Peyer's patch (tissue), 4 donors: ENCODE data around the gene SREBF2. TPM values are rescaled to one million over a fixed set of nuclear protein-coding genes. Genes with fewer than 3 reads are reported as not detected.

Experiments used
- DNase-seq, 3 donors: peaks; one replicate each; pipeline ENCODE4 v3.0.0-alpha.2; 2017 to 2019
- H3K27ac ChIP-seq, 4 donors: fragments of 200-600 bp; sonication (generic); one replicate each; pipeline ENCODE4 v1.5.1; 2016 to 2019
- H3K27me3 ChIP-seq, 2 donors: fragments of 200-600 bp; sonication (generic); one replicate each; pipeline ENCODE4 v1.5.1; 2019
- H3K36me3 ChIP-seq, 3 donors: fragments of 200-600 bp; sonication (generic); one replicate each; pipeline ENCODE4 v1.5.1; 2016 to 2019
- H3K4me1 ChIP-seq, 4 donors: fragments of 200-600 bp; sonication (generic); one replicate each; pipeline ENCODE4 v1.5.1; 2016 to 2019
- H3K4me3 ChIP-seq, 4 donors: fragments of 200-600 bp; sonication (generic); 1 replicate in 3 of 4; 2 replicates in 1 of 4; pipeline ENCODE4 v1.5.1; 2016 to 2019; ENCODE audit warnings: mild to moderate bottlenecking in 1 of 4
- H3K9me3 ChIP-seq, 4 donors: fragments of 200-600 bp; sonication (generic); one replicate each; pipeline ENCODE4 v1.5.1; 2016 to 2019; ENCODE audit warnings: mild to moderate bottlenecking in 1 of 4
- CTCF ChIP-seq, 6 experiments: fragments of 450-650 bp in 4 of 6; fragments of 200-600 bp in 2 of 6; sonication (generic) in 1 of 6; IDR thresholded peaks; one replicate each; pipeline ENCODE4 v1.5.1; 2017 to 2019; ENCODE audit warnings: antibody characterized with exemption in 6 of 6, mild to moderate bottlenecking in 3 of 6, moderate library complexity in 1 of 6
- POLR2A ChIP-seq, 2 donors: fragments of 450-650 bp; IDR thresholded peaks; one replicate each; pipeline ENCODE4 v1.5.1; 2017; ENCODE audit warnings: antibody characterized with exemption in 2 of 2, mild to moderate bottlenecking in 2 of 2, moderate library complexity in 2 of 2
- total RNA-seq, 4 donors: library from RNA; depleted of rRNA; stranded (reverse); fragments of >200 nt; gene quantifications; one replicate each; pipeline ENCODE4 v1.1.0, GENCODE V29; 2016

SREBF2 gene
- total RNA-seq, 4 donors from 2014 or later: 66.0 to 221 (median 144) TPM

GRCh38 chr22:41899110-41899509, 66.2 kb downstream of the SREBF2 start:
- TF ChIP-seq POLR2A (IDR thresholded peaks at IDR 0.05): no peak
- no peak for TF ChIP-seq CTCF (IDR thresholded peaks at IDR 0.05)
- no peaks in the 10 kb centered on the region for H3K4me1 ChIP-seq
- no peak for DNase-seq
- no peaks in the 10 kb centered on the region for H3K9me3 ChIP-seq
- no peak overlapping the region for H3K4me3 ChIP-seq
- no peaks in the 10 kb centered on the region for H3K27me3 ChIP-seq
- no peak overlapping the region for H3K27ac ChIP-seq
- peaks cover 0 to 97% (median 0%) of the 10 kb centered on the region in 3 donors for H3K36me3 ChIP-seq

- peaks cover 0 to 97% (median 0%) of the 10 kb centered on the region in 3 donors for H3K36me3 ChIP-seq
- TF ChIP-seq CTCF (IDR thresholded peaks at IDR 0.05) (no peak), POLR2A (IDR thresholded peaks at IDR 0.05) (no peak)
- no peaks in the 10 kb centered on the region for H3K27me3 ChIP-seq
- H3K9me3 ChIP-seq: no peaks in the 10 kb centered on the region
- H3K4me3 ChIP-seq: no peak overlapping the region
- H3K27ac ChIP-seq: no peak overlapping the region
- no peak for DNase-seq
- no peaks in the 10 kb centered on the region for H3K4me1 ChIP-seq
Observed at GRCh38 chr22:41899992-41900651, 67.2 kb downstream of the SREBF2 start.

DNA sequence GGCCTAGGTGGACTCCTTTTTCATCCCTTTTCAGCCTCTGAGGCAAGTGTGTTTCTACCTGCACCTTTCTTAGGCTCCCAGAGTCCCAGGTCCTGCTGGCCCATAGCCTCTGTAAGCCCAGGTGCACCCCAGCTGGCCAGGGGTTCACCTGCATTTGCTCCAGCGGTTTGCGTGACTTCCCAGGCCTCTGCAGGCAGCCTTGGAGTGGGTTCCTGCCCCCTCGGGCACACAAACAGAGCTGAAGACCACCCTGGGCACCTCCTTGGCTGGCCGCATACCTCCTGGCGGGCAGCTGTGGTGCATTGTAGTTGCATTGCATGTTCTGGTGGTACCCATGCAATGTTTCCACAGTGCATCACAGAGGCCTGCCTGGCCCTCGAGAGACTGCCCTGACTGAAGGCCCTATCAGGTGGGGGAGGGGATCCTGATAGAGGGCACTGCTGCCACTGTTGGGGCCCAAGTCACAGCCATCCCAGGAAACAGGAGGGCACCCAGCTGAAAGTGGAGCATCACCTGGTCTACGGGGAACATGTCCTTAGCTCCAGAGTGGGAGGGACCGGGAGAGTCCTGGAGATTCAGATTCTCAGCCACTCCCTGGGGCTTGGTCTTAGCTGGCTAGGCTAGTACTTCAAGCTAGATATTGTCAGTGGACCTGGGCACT, 67.9 kb downstream of the SREBF2 start:
- H3K4me1 ChIP-seq: no peaks in the 10 kb centered on the region
- no peaks in the 10 kb centered on the region for H3K27me3 ChIP-seq
- H3K4me3 ChIP-seq: no peak overlapping the region
- H3K36me3 ChIP-seq: peaks cover 0 to 97% (median 0%) of the 10 kb centered on the region in 3 donors
- no peaks in the 10 kb centered on the region for H3K9me3 ChIP-seq
- H3K27ac ChIP-seq: no peak overlapping the region
- TF ChIP-seq CTCF (IDR thresholded peaks at IDR 0.05) (no peak), POLR2A (IDR thresholded peaks at IDR 0.05) (no peak)
- DNase-seq: no peak

GRCh38 chr22:41902016-41902415, 69.1 kb downstream of the SREBF2 start:
- Histone ChIP-seq H3K9me3 (no peaks in the 10 kb centered on the region), H3K36me3 (peaks cover 0 to 93% (median 0%) of the 10 kb centered on the region in 3 donors), H3K4me1 (no peaks in the 10 kb centered on the region), H3K4me3 (no peak overlapping the region), H3K27me3 (no peaks in the 10 kb centered on the region), H3K27ac (no peak overlapping the region)
- TF ChIP-seq POLR2A (IDR thresholded peaks at IDR 0.05) (no peak), CTCF (IDR thresholded peaks at IDR 0.05) (no peak)
- no peak for DNase-seq

GRCh38 chr22:41902932-41903421, 70.1 kb downstream of the SREBF2 start:
- Histone ChIP-seq H3K27me3 (no peaks in the 10 kb centered on the region), H3K4me3 (no peak overlapping the region), H3K27ac (no peak overlapping the region), H3K4me1 (peaks cover 0 to under 1% (median 0%) of the 10 kb centered on the region in 4 donors), H3K36me3 (peaks cover 0 to 91% (median 0%) of the 10 kb centered on the region in 3 donors), H3K9me3 (no peaks in the 10 kb centered on the region)
- TF ChIP-seq POLR2A (IDR thresholded peaks at IDR 0.05) (no peak), CTCF (IDR thresholded peaks at IDR 0.05) (no peak)
- DNase-seq: no peak
